Measurements from ENCODE around the gene REG3A.

REG3A gene

GRCh38 chr2:79116997-79117928 lies 42.3 kb downstream of the REG3A start:
- DNase-seq, result no peak

GRCh38 chr2:79114797-79115494 lies 44.6 kb downstream of the REG3A start:
- no peak for DNase-seq

DNA sequence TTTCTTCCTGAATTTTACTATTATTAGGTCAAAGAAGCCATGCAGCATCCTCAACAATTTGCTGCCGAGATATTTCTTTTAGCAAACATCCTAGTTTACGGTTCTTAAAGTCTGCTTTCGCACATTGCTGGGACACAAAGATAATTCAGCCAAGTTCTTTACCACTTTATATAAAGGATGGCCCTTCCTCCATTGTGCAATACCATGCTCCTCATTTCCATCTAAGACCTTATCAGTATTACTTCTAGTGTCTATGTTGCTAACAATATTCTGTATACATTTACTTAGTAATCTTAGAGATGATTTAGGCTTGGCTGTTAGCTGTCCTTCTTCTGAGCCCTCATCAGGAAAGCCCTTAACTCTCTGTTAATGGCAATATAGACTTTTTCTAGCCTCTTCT lies 47.3 kb downstream of the REG3A start:
- DNase-seq, result no peak
